Heart left ventricle (tissue), 13 donors: ENCODE measurements around the gene TUBA4B.

Source experiments
- POLR2A ChIP-seq, 2 donors: fragments of 450-650 bp; IDR thresholded peaks; one replicate each; pipeline ENCODE4 v1.6.1; 2017; ENCODE audit warnings: antibody characterized with exemption in 2 of 2, mild to moderate bottlenecking in 2 of 2, moderate library complexity in 2 of 2
- TF ChIP-seq, protein P1 (sequence below), 12 donors: fragments of 200-600 bp; sonication (generic) in 4 of 12; IDR thresholded peaks; one replicate each; pipeline versions ENCODE4 v1.5.0 to v1.8.0; 2018 to 2022; ENCODE audit warnings: antibody characterized with exemption in 12 of 12, mild to moderate bottlenecking in 5 of 12
- donor health status: ischemic (EF 13 %, LVEDD 7.1; RV severe dilation, severe dysfunction).
- donor health status: DM: no; HTN: yes; CAD: no.
- donor health status: DM: no; HTN: no; CAD: no.
- donor health status: ischemic (EF 25% LVEDD 6.9; RV normal size, moderate dysfunction).
- donor health status: ischemic (EF 25% LVEDD 5.7; RV mildly dilated, moderate dysfunction).
- donor health status: ischemic (EF 35%, LVEDD 5.7; RV mildly dilated, moderate dysfunction).
- donor health status: nonischemic (EF 11% LVEDD 7.7; RV severe dilation, severe dysfunction).
- donor health status: DM: yes; HTN: yes; CAD: no.
- donor health status: PGD.
- donor health status: ischemic (EF 29% LVEDD 5.4; RV normal size, mild dysfunction).
- donor health status: nonischemic (EF 23%, LVEDD 6.1; RV moderate dilation, normal function).

DNA sequence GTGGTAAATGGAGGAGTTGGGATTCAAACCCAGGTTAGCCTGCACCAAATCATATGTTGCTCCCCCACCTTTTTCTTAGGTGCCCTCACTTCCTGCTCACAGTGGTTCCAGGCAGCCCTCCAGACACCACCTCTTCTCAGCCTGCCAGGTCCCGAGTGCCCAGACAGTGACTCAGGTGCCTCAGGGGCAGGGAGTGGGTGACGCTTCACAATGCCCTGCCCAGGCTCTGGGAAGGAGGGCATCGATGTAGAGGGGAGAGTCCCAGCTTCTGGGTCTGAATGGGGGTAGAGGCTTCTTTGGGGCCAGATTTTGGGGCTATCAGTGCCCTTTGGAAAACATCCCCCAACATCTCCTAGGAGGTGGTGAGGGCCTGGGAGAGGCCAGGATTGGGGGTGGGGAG, 20.9 kb downstream of the TUBA4B start:
- TF ChIP-seq, protein P1, sequence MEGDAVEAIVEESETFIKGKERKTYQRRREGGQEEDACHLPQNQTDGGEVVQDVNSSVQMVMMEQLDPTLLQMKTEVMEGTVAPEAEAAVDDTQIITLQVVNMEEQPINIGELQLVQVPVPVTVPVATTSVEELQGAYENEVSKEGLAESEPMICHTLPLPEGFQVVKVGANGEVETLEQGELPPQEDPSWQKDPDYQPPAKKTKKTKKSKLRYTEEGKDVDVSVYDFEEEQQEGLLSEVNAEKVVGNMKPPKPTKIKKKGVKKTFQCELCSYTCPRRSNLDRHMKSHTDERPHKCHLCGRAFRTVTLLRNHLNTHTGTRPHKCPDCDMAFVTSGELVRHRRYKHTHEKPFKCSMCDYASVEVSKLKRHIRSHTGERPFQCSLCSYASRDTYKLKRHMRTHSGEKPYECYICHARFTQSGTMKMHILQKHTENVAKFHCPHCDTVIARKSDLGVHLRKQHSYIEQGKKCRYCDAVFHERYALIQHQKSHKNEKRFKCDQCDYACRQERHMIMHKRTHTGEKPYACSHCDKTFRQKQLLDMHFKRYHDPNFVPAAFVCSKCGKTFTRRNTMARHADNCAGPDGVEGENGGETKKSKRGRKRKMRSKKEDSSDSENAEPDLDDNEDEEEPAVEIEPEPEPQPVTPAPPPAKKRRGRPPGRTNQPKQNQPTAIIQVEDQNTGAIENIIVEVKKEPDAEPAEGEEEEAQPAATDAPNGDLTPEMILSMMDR (IDR thresholded peaks at IDR 0.05), result no peak
- TF ChIP-seq POLR2A (IDR thresholded peaks at IDR 0.05), result no peak
